Prostate gland (tissue), 2 donors: ENCODE results near the gene PNO1.

Source experiments
- CTCF ChIP-seq, 4 experiments: fragments of 200-600 bp in 2 of 4; fragments of 450-650 bp in 2 of 4; sonication (generic) in 2 of 4; IDR thresholded peaks; 1 replicate in 3 of 4; 2 replicates in 1 of 4; pipeline ENCODE4 v1.5.1; 2016 to 2019; ENCODE audit warnings: antibody characterized with exemption in 4 of 4, mild to moderate bottlenecking in 2 of 4, moderate library complexity in 2 of 4
- POLR2A ChIP-seq: fragments of 450-650 bp; IDR thresholded peaks from one replicate; pipeline ENCODE4 v1.6.1; 2016; ENCODE audit warnings: antibody characterized with exemption, mild to moderate bottlenecking

- TF ChIP-seq POLR2A (no peak), CTCF (IDR thresholded peaks at IDR 0.05) (no peak)
Measured at GRCh38 chr2:68163641-68164040, 6.0 kb downstream of the PNO1 start.
